ENCODE results near the gene ANKRD50.
A peak's percentile ranks its signal among the peaks of the same experiment; 100 is the strongest.

Gene ANKRD50

GRCh38 chr4:124712372-124713184 is at the start of gene ANKRD50:
TSS of gene ANKRD50 (minus strand) at chr4:124712732. CDS start at chr4:124710511, 2,221 bp downstream.
- peak; percentile 7 to 52 (median 28) for DNase-seq (ENCODE audit: low read depth in 3 of 3)

- no peak for DNase-seq (ENCODE audit: low read depth in 3 of 3)
Observed at GRCh38 chr4:124757126-124757525, 44.6 kb upstream of the ANKRD50 start.

GRCh38 chr4:124754681-124755080 is 42.1 kb upstream of the ANKRD50 start:
- no peak for DNase-seq (ENCODE audit: low read depth in 3 of 3)

- no peak for DNase-seq (ENCODE audit: low read depth in 3 of 3)
Observed at GRCh38 chr4:124753941-124754581, 41.5 kb upstream of the ANKRD50 start.

- DNase-seq (ENCODE audit: low read depth in 3 of 3): no peak
Observed at GRCh38 chr4:124749421-124749820, 36.9 kb upstream of the ANKRD50 start.

- no peak for DNase-seq (ENCODE audit: low read depth in 3 of 3)
Observed at GRCh38 chr4:124748965-124749364, 36.4 kb upstream of the ANKRD50 start.

GRCh38 chr4:124745985-124746801 is 33.7 kb upstream of the ANKRD50 start:
- no peak for DNase-seq (ENCODE audit: low read depth in 3 of 3)

- DNase-seq (ENCODE audit: low read depth in 3 of 3): no peak
Observed at GRCh38 chr4:124743711-124744110, 31.2 kb upstream of the ANKRD50 start.

GRCh38 chr4:124740501-124740900 is 28.0 kb upstream of the ANKRD50 start:
- DNase-seq (ENCODE audit: low read depth in 3 of 3): no peak

GRCh38 chr4:124738994-124739393 is 26.5 kb upstream of the ANKRD50 start:
- no peak for DNase-seq (ENCODE audit: low read depth in 3 of 3)

GRCh38 chr4:124737619-124738018 is 25.1 kb upstream of the ANKRD50 start:
- DNase-seq (ENCODE audit: low read depth in 3 of 3): no peak

GRCh38 chr4:124736526-124736925 is 24.0 kb upstream of the ANKRD50 start:
- DNase-seq (ENCODE audit: low read depth in 3 of 3): no peak

- DNase-seq (ENCODE audit: low read depth in 3 of 3): no peak
Observed at GRCh38 chr4:124727331-124727890, 14.9 kb upstream of the ANKRD50 start.

- DNase-seq (ENCODE audit: low read depth in 3 of 3): no peak
Observed at GRCh38 chr4:124726269-124726668, 13.7 kb upstream of the ANKRD50 start.

- no peak for DNase-seq (ENCODE audit: low read depth in 3 of 3)
Observed at GRCh38 chr4:124722071-124722470, 9.5 kb upstream of the ANKRD50 start.

- no peak for DNase-seq (ENCODE audit: low read depth in 3 of 3)
Observed at GRCh38 chr4:124717101-124717500, 4.6 kb upstream of the ANKRD50 start.

- no peak for DNase-seq (ENCODE audit: low read depth in 3 of 3)
Observed at GRCh38 chr4:124713185-124713592, 657 bp upstream of the ANKRD50 start.

- DNase-seq (ENCODE audit: low read depth in 3 of 3): peak in 1 of 3 experiments; percentile 7
Observed at GRCh38 chr4:124711471-124712371, 811 bp downstream of the ANKRD50 start.

- DNase-seq (ENCODE audit: low read depth in 3 of 3): no peak
Observed at GRCh38 chr4:124710911-124711310, 1.6 kb downstream of the ANKRD50 start.

- DNase-seq (ENCODE audit: low read depth in 3 of 3): no peak
Observed at GRCh38 chr4:124710015-124710741, 2.4 kb downstream of the ANKRD50 start.

Measured in stimulated activated CD4-positive, alpha-beta T cell treated with anti-CD3 and anti-CD28 coated beads, TNF-alpha, amount 100 ng/mL, for 24 hours (primary cell).